Fibroblast of lung (primary cell): Measurements from ENCODE around the gene KLHL36. TPM values are rescaled to one million over a fixed set of nuclear protein-coding genes. Genes with fewer than 3 reads are reported as not detected.

Experiments
- DNase-seq, 2 donors: peaks; one replicate each; pipeline versions ENCODE4 v3.0.0 to v3.0.0-alpha.2; 2010; ENCODE audit warnings: low read depth in 2 of 2
- H2AFZ ChIP-seq: 2 replicates; pipeline ENCODE4 v1.5.1; 2012; ENCODE audit warnings: low read length, control low read depth, inconsistent platforms
- H3K27ac ChIP-seq: 2 replicates; pipeline ENCODE4 v1.5.1; 2011; ENCODE audit warnings: low read length, control low read depth; ENCODE audit not compliant: insufficient read depth
- H3K27me3 ChIP-seq: 2 replicates; pipeline ENCODE4 v1.5.1; 2011; ENCODE audit warnings: mild to moderate bottlenecking, low read length; ENCODE audit not compliant: control insufficient read depth, insufficient read depth
- H3K36me3 ChIP-seq: 2 replicates; pipeline ENCODE4 v1.5.1; 2011; ENCODE audit warnings: low read length; ENCODE audit not compliant: control insufficient read depth, insufficient read depth
- H3K4me1 ChIP-seq: 2 replicates; pipeline ENCODE4 v1.5.1; 2011; ENCODE audit warnings: low read length; ENCODE audit not compliant: control insufficient read depth, insufficient read depth; ENCODE audit errors: extremely low read depth
- H3K4me2 ChIP-seq: 2 replicates; pipeline ENCODE4 v1.5.1; 2011; ENCODE audit warnings: low read length, control low read depth; ENCODE audit not compliant: insufficient read depth; ENCODE audit errors: extremely low read depth
- H3K4me3 ChIP-seq, 4 experiments: fragments of 200-600 bp in 1 of 4; sonication (generic) in 1 of 4; replicated peaks in 1 of 4; 2 replicates each; pipeline ENCODE4 v1.5.1; 2011 to 2016; ENCODE audit warnings: low read length in 4 of 4, low read depth in 3 of 4, mild to moderate bottlenecking in 3 of 4, control low read depth in 2 of 4, inconsistent platforms in 1 of 4, mixed read lengths in 1 of 4; ENCODE audit not compliant: insufficient read depth in 1 of 4; ENCODE audit errors: control extremely low read depth in 1 of 4
- H3K79me2 ChIP-seq: 2 replicates; pipeline ENCODE4 v1.5.1; 2012; ENCODE audit warnings: mild to moderate bottlenecking, low read length, inconsistent platforms; ENCODE audit not compliant: control insufficient read depth, insufficient read depth
- H3K9ac ChIP-seq: 2 replicates; pipeline ENCODE4 v1.5.1; 2011; ENCODE audit warnings: mild to moderate bottlenecking, low read length, control low read depth; ENCODE audit not compliant: insufficient read depth
- H3K9me3 ChIP-seq: 2 replicates; pipeline ENCODE4 v1.5.1; 2012; ENCODE audit warnings: low read depth, low read length; ENCODE audit not compliant: control insufficient read depth, insufficient read depth
- H4K20me1 ChIP-seq: 2 replicates; pipeline ENCODE4 v1.5.1; 2011; ENCODE audit warnings: low read length; ENCODE audit not compliant: control insufficient read depth, insufficient read depth; ENCODE audit errors: extremely low read depth
- EZH2 ChIP-seq: IDR thresholded peaks from 2 replicates; pipeline ENCODE4 v1.5.1; 2012; ENCODE audit warnings: low read length, control low read depth, mild to moderate bottlenecking; ENCODE audit errors: missing control alignments
- polyA minus RNA-seq: library from RNA; depleted of rRNA, polyadenylated mRNA; stranded (reverse); fragments of >200 nt; gene quantifications from 2 replicates; pipeline ENCODE4 v1.2.3, GENCODE V29; 2011; ENCODE audit warnings: low replicate concordance
- polyA plus RNA-seq, 2 donors: library from polyadenylated mRNA; depleted of rRNA in 1 of 2; stranded (reverse) in 1 of 2; unstranded in 1 of 2; fragments of >200 nt; gene quantifications; 2 replicates each; pipeline ENCODE4 v1.2.1, GENCODE V29; 2011 to 2012; ENCODE audit warnings: missing spikeins in 1 of 2
- total RNA-seq: library from RNA; depleted of rRNA; stranded (reverse); fragments of >200 nt; gene quantifications from 2 replicates; pipeline ENCODE4 v1.2.1, GENCODE V29; 2014
- TF ChIP-seq, protein P1 (sequence below), 2 donors: IDR thresholded peaks in 1 of 2; conservative IDR thresholded peaks in 1 of 2; 1 replicate in 1 of 2; 2 replicates in 1 of 2; pipeline ENCODE4 v1.5.1; 2011 to 2012; ENCODE audit warnings: low read length in 2 of 2, control low read depth in 1 of 2, inconsistent platforms in 1 of 2, low read depth in 1 of 2, mild to moderate bottlenecking in 1 of 2

The KLHL36 gene
- total RNA-seq (71.9 and 83.1 TPM in 2 replicates), polyA plus RNA-seq (26.6 and 29.7 TPM in 2 replicates), polyA minus RNA-seq (65.6 and 66.2 TPM in 2 replicates)
- 26.5 and 26.7 TPM in 2 replicates for polyA plus RNA-seq (2012)

DNA sequence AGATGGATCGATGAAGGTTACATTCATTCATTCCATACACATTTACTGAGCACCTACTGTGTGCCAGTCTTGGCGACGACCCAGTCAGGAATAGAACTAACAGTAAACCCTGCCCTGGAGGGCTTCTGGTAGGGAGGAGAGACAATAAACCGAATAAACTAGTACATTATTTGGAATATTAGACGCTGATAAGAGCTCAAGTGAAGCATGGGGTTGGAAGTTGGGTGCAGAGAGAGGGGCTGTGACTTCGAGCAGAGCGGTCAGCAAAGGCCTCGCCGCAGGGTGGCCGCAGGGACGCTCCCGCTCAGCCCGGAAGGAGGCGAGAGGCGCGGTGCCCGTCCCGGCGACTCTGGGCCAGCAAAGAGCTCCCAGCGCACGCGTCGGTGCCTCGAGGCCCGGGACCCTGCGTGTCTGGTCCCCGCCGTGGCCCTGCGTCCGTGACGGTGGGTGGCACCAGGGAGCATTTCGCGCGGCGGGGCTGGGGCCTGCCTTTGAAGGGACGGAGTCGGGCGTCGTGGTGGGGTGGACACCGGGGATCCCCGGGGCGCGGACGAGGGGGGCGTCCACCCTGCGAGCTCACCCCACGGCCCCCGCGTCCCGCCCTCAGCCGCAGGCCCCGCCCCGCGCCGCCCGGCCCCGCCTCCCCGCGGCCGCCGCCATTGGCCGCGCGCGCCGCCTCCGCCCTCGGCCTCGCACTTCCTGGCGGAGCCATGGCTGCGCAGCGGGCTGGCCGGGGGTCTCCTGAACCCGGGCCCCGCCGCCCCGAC, at the start of gene KLHL36:
KLHL36 (plus strand) TSS at position 684 of the 767 bp plus-strand sequence. CDS start 2,357 bp downstream, outside the sequence.
- peak within 1 kb of the TSS; percentile 90 for H2AFZ ChIP-seq
- H3K79me2 ChIP-seq: peaks cover 17% of the 10 kb centered on the region
- peak within 1 kb of the TSS; percentile 64 for H3K27ac ChIP-seq
- H3K9ac ChIP-seq: peak within 1 kb of the TSS; percentile 70
- peak in 1 of 2 donors; percentile 20 for DNase-seq
- H3K4me2 ChIP-seq: peak within 1 kb of the TSS; percentile 89
- TF ChIP-seq, protein P1, sequence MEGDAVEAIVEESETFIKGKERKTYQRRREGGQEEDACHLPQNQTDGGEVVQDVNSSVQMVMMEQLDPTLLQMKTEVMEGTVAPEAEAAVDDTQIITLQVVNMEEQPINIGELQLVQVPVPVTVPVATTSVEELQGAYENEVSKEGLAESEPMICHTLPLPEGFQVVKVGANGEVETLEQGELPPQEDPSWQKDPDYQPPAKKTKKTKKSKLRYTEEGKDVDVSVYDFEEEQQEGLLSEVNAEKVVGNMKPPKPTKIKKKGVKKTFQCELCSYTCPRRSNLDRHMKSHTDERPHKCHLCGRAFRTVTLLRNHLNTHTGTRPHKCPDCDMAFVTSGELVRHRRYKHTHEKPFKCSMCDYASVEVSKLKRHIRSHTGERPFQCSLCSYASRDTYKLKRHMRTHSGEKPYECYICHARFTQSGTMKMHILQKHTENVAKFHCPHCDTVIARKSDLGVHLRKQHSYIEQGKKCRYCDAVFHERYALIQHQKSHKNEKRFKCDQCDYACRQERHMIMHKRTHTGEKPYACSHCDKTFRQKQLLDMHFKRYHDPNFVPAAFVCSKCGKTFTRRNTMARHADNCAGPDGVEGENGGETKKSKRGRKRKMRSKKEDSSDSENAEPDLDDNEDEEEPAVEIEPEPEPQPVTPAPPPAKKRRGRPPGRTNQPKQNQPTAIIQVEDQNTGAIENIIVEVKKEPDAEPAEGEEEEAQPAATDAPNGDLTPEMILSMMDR (conservative IDR thresholded peaks at IDR 0.05 in 1 of 2, IDR thresholded peaks at IDR 0.05 in 1 of 2; ENCODE audit: low read depth in 1 of 2, low read length in 2 of 2): no peak
- TF ChIP-seq EZH2: no peak
- no peaks in the 10 kb centered on the region for H4K20me1 ChIP-seq
- peaks cover 15% of the 10 kb centered on the region for H3K4me1 ChIP-seq
- H3K27me3 ChIP-seq: no peaks in the 10 kb centered on the region
- H3K4me3 ChIP-seq: peak within 1 kb of the TSS; percentile 61 to 80 (median 66)
- H3K36me3 ChIP-seq: peaks cover 2% of the 10 kb centered on the region
- H3K9me3 ChIP-seq: no peaks in the 10 kb centered on the region

DNA sequence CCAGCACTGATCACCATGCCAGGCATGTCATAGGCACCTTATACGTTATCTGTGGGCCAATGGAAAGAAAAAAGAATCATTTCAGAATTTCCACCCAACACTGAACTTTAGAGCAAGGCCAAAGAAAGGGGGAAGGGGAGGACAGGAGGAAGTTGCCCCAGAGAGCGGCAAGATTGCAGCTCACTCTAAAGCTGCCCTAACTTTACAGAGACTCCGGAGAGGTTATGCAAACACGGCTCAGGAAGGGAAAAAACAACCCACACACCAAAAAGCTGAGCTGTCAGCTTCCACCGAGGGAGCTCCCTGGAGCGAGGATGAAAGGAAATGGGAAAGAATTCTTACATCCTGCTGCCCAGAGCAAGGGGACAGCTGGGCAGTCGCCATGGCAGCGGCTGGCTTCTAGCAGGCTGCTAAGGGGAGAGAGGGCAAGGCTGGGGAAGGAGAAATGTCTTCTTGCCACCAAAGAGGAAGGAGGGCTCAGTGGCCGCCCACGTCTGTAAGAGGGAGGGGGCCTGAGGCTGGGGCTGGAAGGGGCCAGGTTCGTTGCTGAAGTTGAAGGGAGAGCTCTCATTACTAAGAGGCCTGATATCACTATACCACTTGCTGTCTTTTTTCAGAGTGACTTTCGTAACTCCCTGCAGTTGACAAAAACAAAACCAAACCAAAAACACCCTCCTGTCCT, 48.6 kb upstream of the KLHL36 start:
- Histone ChIP-seq H4K20me1 (no peaks in the 10 kb centered on the region), H3K79me2 (peaks cover 85% of the 10 kb centered on the region), H3K36me3 (peaks cover 6% of the 10 kb centered on the region), H3K27ac (peak overlapping the region; percentile 78), H3K4me2 (peak overlapping the region; percentile 77), H3K4me1 (peaks cover 51% of the 10 kb centered on the region), H3K27me3 (no peaks in the 10 kb centered on the region), H3K4me3 (peak overlapping the region in 3 of 4 experiments; percentile 24 to 41 (median 30)), H3K9ac (peak overlapping the region; percentile 52), H3K9me3 (no peaks in the 10 kb centered on the region), H2AFZ (no peak overlapping the region)
- TF ChIP-seq, protein P1 (conservative IDR thresholded peaks at IDR 0.05 in 1 of 2, IDR thresholded peaks at IDR 0.05 in 1 of 2; ENCODE audit: low read depth in 1 of 2, low read length in 2 of 2): no peak
- no peak for TF ChIP-seq EZH2
- DNase-seq: peak; percentile 81 to 89
